Keratinocyte (primary cell): Measurements from ENCODE around the gene SPDYE17. TPM values are rescaled to one million over a fixed set of nuclear protein-coding genes. Genes with fewer than 3 reads are reported as not detected.
"Not testable (repeated sequence)": the region's sequence is repeated elsewhere in the genome, so short reads cannot be mapped to it uniquely, and the experiment has no call there.

Experiments used
- DNase-seq: peaks from one replicate; pipeline ENCODE4 v3.0.0-alpha.2; 2011; ENCODE audit warnings: low read depth, missing footprints, low spot score
- FAIRE-seq: peaks from 2 replicates; lab custom pipeline; 2011; peaks lifted over from hg19 to GRCh38; lab: Jason Lieb, UNC
- H2AFZ ChIP-seq: 2 replicates; pipeline ENCODE4 v1.6.0; 2012; ENCODE audit warnings: low read length, control low read depth, inconsistent platforms; ENCODE audit not compliant: control insufficient read depth
- H3K27ac ChIP-seq: 2 replicates; pipeline ENCODE4 v1.5.1; 2011; ENCODE audit warnings: low read length; ENCODE audit not compliant: control insufficient read depth, insufficient read depth
- H3K27me3 ChIP-seq: 3 replicates; pipeline ENCODE4 v1.6.0; 2011; ENCODE audit warnings: low read length; ENCODE audit not compliant: control insufficient read depth, insufficient read depth; ENCODE audit errors: extremely low read depth
- H3K36me3 ChIP-seq, 2 experiments: 2 replicates in 1 of 2; 3 replicates in 1 of 2; pipeline ENCODE4 v1.5.1; 2011; ENCODE audit warnings: low read length in 2 of 2, mild to moderate bottlenecking in 1 of 2; ENCODE audit not compliant: control insufficient read depth in 2 of 2, insufficient read depth in 2 of 2; ENCODE audit errors: extremely low read depth in 1 of 2
- H3K4me1 ChIP-seq: 3 replicates; pipeline ENCODE4 v1.5.1; 2011; ENCODE audit warnings: low read length; ENCODE audit not compliant: control insufficient read depth, insufficient read depth; ENCODE audit errors: extremely low read depth
- H3K4me2 ChIP-seq: 3 replicates; pipeline ENCODE4 v1.6.0; 2011; ENCODE audit warnings: low read depth, low read length; ENCODE audit not compliant: control insufficient read depth, insufficient read depth; ENCODE audit errors: extremely low read depth
- H3K4me3 ChIP-seq, 3 experiments: fragments of 200-600 bp in 1 of 3; sonication (generic) in 1 of 3; 2 replicates in 2 of 3; 3 replicates in 1 of 3; pipeline ENCODE4 v1.5.1; 2011 to 2016; ENCODE audit warnings: low read length in 3 of 3, mild to moderate bottlenecking in 3 of 3, control low read depth in 2 of 3, inconsistent platforms in 1 of 3, low read depth in 1 of 3, mixed read lengths in 1 of 3, mixed run types in 1 of 3, moderate library complexity in 1 of 3; ENCODE audit not compliant: control insufficient read depth in 2 of 3, insufficient read depth in 2 of 3; ENCODE audit errors: extremely low read depth in 1 of 3
- H3K79me2 ChIP-seq: 2 replicates; pipeline ENCODE4 v1.6.0; 2012; ENCODE audit warnings: low read length; ENCODE audit not compliant: control insufficient read depth, insufficient read depth
- H3K9ac ChIP-seq: 3 replicates; pipeline ENCODE4 v1.6.0; 2011; ENCODE audit warnings: low read length; ENCODE audit not compliant: control insufficient read depth, insufficient read depth; ENCODE audit errors: extremely low read depth
- H3K9me1 ChIP-seq: 3 replicates; pipeline ENCODE4 v1.6.0; 2011; ENCODE audit warnings: low read length; ENCODE audit not compliant: control insufficient read depth, insufficient read depth; ENCODE audit errors: extremely low read depth
- H3K9me3 ChIP-seq: 2 replicates; pipeline ENCODE4 v1.5.1; 2012; ENCODE audit warnings: low read depth, low read length; ENCODE audit not compliant: control insufficient read depth
- H4K20me1 ChIP-seq: 3 replicates; pipeline ENCODE4 v1.6.0; 2011; ENCODE audit warnings: low read length; ENCODE audit not compliant: control insufficient read depth, insufficient read depth; ENCODE audit errors: extremely low read depth
- dilution Hi-C: fragments of 300-500 bp; cut with MboI; formaldehyde crosslinking; loops from one replicate; pipeline ENCODE4 v1.7.0; 2020; ENCODE audit warnings: low sequenced_read_pairs; ENCODE audit not compliant: extremely low pct_ligation_motif_present
- polyA plus RNA-seq, 5 experiments: library from polyadenylated mRNA; depleted of rRNA in 3 of 5; stranded (reverse) in 3 of 5; stranded (forward) in 1 of 5; unstranded in 1 of 5; fragments of >200 nt; gene quantifications; 1 replicate in 1 of 5; 2 replicates in 3 of 5; 3 replicates in 1 of 5; pipeline versions ENCODE4 v1.2.1 to v1.2.3, GENCODE V29; 2011 to 2012; ENCODE audit warnings: missing spikeins in 2 of 5, low read depth in 1 of 5, low replicate concordance in 1 of 5

Gene SPDYE17
- polyA plus RNA-seq, 1 donor (not counting 4 experiments of a cell fraction or from before 2014, with no cell fraction given) = not detected

GRCh38 chr7:76992871-76993270, 39.3 kb downstream of the SPDYE17 start:
- H3K9me3 ChIP-seq, H3K27ac ChIP-seq, DNase-seq, H3K9ac ChIP-seq, H3K4me1 ChIP-seq, H3K4me2 ChIP-seq, FAIRE-seq, H3K9me1 ChIP-seq, H3K36me3 ChIP-seq, H4K20me1 ChIP-seq, H3K27me3 ChIP-seq, H2AFZ ChIP-seq, H3K4me3 ChIP-seq, dilution Hi-C loops: not testable (repeated sequence)
- peaks cover 10% of the 10 kb centered on the region for H3K79me2 ChIP-seq

GRCh38 chr7:76992204-76992603, 40.0 kb downstream of the SPDYE17 start:
- H3K4me3 ChIP-seq, H3K27ac ChIP-seq, dilution Hi-C loops, H3K79me2 ChIP-seq, H3K9me3 ChIP-seq, H3K4me2 ChIP-seq, H3K9me1 ChIP-seq, H3K4me1 ChIP-seq, DNase-seq, H4K20me1 ChIP-seq, H2AFZ ChIP-seq, H3K36me3 ChIP-seq, H3K27me3 ChIP-seq, H3K9ac ChIP-seq, FAIRE-seq: not testable (repeated sequence)

GRCh38 chr7:76990202-76990601, 42.0 kb downstream of the SPDYE17 start:
- H3K4me2 ChIP-seq, H3K79me2 ChIP-seq, H3K36me3 ChIP-seq, DNase-seq, H4K20me1 ChIP-seq, H3K9me1 ChIP-seq, H3K4me3 ChIP-seq, dilution Hi-C loops, FAIRE-seq, H3K27ac ChIP-seq, H3K9me3 ChIP-seq, H3K9ac ChIP-seq, H3K27me3 ChIP-seq, H3K4me1 ChIP-seq, H2AFZ ChIP-seq: not testable (repeated sequence)

GRCh38 chr7:76985924-76986717, 46.0 kb downstream of the SPDYE17 start:
- H3K4me2 ChIP-seq, H3K27ac ChIP-seq, H4K20me1 ChIP-seq, H3K4me1 ChIP-seq, H3K79me2 ChIP-seq, DNase-seq, H3K9me1 ChIP-seq, FAIRE-seq, dilution Hi-C loops, H3K27me3 ChIP-seq, H3K4me3 ChIP-seq, H3K9me3 ChIP-seq, H3K9ac ChIP-seq, H2AFZ ChIP-seq, H3K36me3 ChIP-seq: not testable (repeated sequence)

- H3K9me1 ChIP-seq, H3K4me3 ChIP-seq, H3K9ac ChIP-seq, DNase-seq, H3K27ac ChIP-seq, H4K20me1 ChIP-seq, H3K4me2 ChIP-seq, FAIRE-seq, H2AFZ ChIP-seq, H3K36me3 ChIP-seq, H3K9me3 ChIP-seq, H3K27me3 ChIP-seq, H3K79me2 ChIP-seq, H3K4me1 ChIP-seq, dilution Hi-C loops: not testable (repeated sequence)
Observed at GRCh38 chr7:76984784-76985136, 47.4 kb downstream of the SPDYE17 start.
